Gastroesophageal sphincter (tissue), 4 donors: ENCODE results near the gene COL5A1. TPM values are rescaled to one million over a fixed set of nuclear protein-coding genes. Genes with fewer than 3 reads are reported as not detected.

Experiments
- ATAC-seq: fragments of 150-250 bp; one replicate; pipeline ENCODE4 v1.9.1; 2016; ENCODE audit warnings: mild to moderate bottlenecking, moderate library complexity
- H3K27ac ChIP-seq, 4 donors: fragments of 200-600 bp; sonication (generic) in 3 of 4; 1 replicate in 3 of 4; 2 replicates in 1 of 4; pipeline ENCODE4 v1.5.1; 2016 to 2019
- H3K27me3 ChIP-seq: fragments of 200-600 bp; sonication (generic); one replicate; pipeline ENCODE4 v1.5.1; 2019
- H3K36me3 ChIP-seq, 2 donors: fragments of 200-600 bp; sonication (generic); one replicate each; pipeline ENCODE4 v1.5.1; 2019; ENCODE audit warnings: control low read depth in 1 of 2
- H3K4me1 ChIP-seq, 3 donors: fragments of 200-600 bp; sonication (generic); 1 replicate in 2 of 3; 2 replicates in 1 of 3; pipeline ENCODE4 v1.5.1; 2016 to 2019; ENCODE audit warnings: control low read depth in 2 of 3
- H3K4me3 ChIP-seq, 2 donors: fragments of 200-600 bp; sonication (generic); one replicate each; pipeline ENCODE4 v1.5.1; 2019; ENCODE audit warnings: mild to moderate bottlenecking in 1 of 2, moderate library complexity in 1 of 2
- H3K9me3 ChIP-seq, 3 donors: fragments of 200-600 bp; sonication (generic); one replicate each; pipeline ENCODE4 v1.5.1; 2017 to 2019; ENCODE audit warnings: control low read depth in 2 of 3
- CTCF ChIP-seq, 4 experiments: fragments of 200-600 bp in 2 of 4; fragments of 450-650 bp in 2 of 4; sonication (generic) in 1 of 4; IDR thresholded peaks; one replicate each; pipeline ENCODE4 v1.5.1; 2017 to 2019; ENCODE audit warnings: antibody characterized with exemption in 4 of 4, mild to moderate bottlenecking in 2 of 4, moderate library complexity in 2 of 4
- EP300 ChIP-seq: sonication (generic); formaldehyde crosslinking; IDR thresholded peaks from one replicate; pipeline ENCODE4 v1.6.1; 2017; ENCODE audit warnings: antibody characterized with exemption, mild to moderate bottlenecking
- POLR2A ChIP-seq, 2 donors: fragments of 450-650 bp; IDR thresholded peaks; one replicate each; pipeline ENCODE4 v1.6.1; 2017; ENCODE audit warnings: antibody characterized with exemption in 2 of 2, mild to moderate bottlenecking in 2 of 2, moderate library complexity in 1 of 2
- POLR2AphosphoS5 ChIP-seq: sonication (generic); formaldehyde crosslinking; IDR thresholded peaks from one replicate; pipeline ENCODE4 v1.6.1; 2017; ENCODE audit warnings: antibody characterized with exemption
- WGBS, 2 donors: methylation state at CpG; one replicate each; pipeline ENCODE4 v1.1.5; 2018; ENCODE audit warnings: low coverage in 1 of 2; 5-methylcytosine and 5-hydroxymethylcytosine counted together
- total RNA-seq, 4 donors: library from RNA; depleted of rRNA; stranded (reverse); fragments of >200 nt; gene quantifications; one replicate each; pipeline ENCODE4 v1.1.0, GENCODE V29; 2016

COL5A1 gene
- total RNA-seq, 4 donors from 2014 or later = 48.5 to 86.4 (median 74.9) TPM

DNA sequence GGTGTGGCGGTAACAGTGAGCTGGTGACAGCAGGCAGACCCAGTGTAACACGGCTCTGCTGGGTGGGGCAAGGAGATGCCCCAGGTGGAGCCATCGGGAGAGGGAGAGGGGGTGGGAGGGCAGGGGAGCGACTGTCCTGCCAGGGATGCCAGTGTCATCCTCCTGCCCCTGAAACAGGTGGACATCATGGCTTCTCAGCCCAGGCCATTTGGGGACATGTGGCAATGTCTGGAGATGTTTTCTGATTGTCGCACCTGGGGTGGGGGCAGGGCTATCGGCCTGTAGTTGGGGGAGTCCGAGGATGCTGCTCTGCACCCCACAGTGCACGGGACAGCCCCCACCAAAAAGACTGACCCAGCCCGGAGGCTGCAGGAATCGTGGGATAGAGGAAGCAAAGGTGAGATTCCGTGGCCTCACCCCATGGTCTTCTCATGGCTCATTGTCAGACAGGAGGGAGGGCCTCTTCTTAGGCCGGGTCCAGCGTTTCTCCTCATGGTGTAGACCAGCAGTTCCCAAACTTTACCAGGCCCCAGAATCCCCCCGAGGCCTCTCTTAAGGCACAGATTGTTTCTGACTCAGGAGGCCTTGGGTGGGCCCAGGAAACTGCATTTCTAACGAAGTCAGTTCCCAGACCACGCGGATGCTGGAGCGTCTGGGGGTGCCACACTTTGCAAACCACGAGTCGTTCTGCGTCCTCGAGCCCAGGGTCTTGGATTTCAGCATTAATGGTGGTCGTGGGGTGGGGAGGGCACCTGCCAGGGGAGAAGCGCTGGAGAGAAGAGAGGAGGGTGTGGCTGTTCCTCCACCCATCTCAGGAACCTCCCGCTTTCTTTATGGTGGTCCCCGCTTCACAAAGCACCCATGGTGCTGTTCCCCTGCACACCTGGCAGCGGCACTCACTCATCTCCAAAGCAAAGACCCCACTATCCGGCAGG, 11.0 kb downstream of the COL5A1 start:
- ATAC-seq = no peak
- no peaks in the 10 kb centered on the region for H3K27me3 ChIP-seq
- WGBS, 2 donors = 60 to 84% methylated on average over 3 to 10 of the region's 28 CpGs
- H3K4me1 ChIP-seq = peaks cover 0 to 87% (median 32%) of the 10 kb centered on the region in 3 donors
- peaks cover 0 to 13% of the 10 kb centered on the region in 2 donors for H3K36me3 ChIP-seq
- H3K9me3 ChIP-seq = no peaks in the 10 kb centered on the region
- H3K4me3 ChIP-seq = no peak overlapping the region
- TF ChIP-seq POLR2A (IDR thresholded peaks at IDR 0.05) (no peak), EP300 (no peak), POLR2AphosphoS5 (no peak), CTCF (IDR thresholded peaks at IDR 0.05) (no peak)
- peak overlapping the region in 2 of 4 donors; percentile 45 to 46 for H3K27ac ChIP-seq

DNA sequence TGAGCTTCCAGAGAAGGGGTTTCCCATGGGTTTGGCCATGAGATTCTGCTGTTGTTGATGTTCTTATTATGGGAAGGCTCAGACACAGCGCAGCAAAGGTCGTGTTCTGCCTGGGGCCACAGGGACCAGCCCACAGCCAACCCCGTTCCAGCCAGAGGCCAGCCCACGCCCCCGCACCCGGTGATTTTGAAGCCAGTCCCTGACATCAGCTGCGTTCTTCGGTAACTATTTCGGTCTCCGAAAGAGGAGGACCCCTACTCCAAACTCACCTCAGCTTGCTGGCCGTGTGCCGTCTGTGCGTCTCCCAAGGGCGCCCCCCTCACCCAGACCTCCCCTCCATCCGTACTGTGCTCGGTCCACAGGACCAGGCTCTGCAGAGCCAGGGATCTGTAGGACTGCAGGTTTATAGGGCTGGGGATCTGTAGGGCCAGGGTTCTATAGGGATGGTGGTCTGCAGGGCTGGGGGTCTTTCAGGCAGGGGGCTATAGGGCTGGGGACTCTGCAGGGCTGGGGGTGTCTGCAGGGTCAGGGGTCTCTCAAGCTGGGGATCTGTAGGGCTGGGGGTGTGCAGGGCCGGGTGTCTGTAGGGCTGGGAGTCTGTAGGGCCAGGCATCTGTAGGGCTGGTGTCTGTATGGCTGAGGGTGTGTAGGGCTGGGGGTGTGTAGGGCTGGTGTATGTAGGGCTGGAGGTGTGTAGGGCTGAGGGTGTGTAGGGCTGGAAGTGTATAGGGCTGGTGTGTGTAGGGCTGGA, 11.8 kb downstream of the COL5A1 start:
- TF ChIP-seq EP300 (no peak), POLR2AphosphoS5 (no peak), POLR2A (IDR thresholded peaks at IDR 0.05) (no peak), CTCF (IDR thresholded peaks at IDR 0.05) (no peak)
- Histone ChIP-seq H3K27me3 (no peaks in the 10 kb centered on the region), H3K36me3 (peaks cover 0 to 12% of the 10 kb centered on the region in 2 donors), H3K27ac (peak overlapping the region in 2 of 4 donors; percentile 45 to 46), H3K9me3 (no peaks in the 10 kb centered on the region), H3K4me3 (no peak overlapping the region), H3K4me1 (peaks cover 1 to 87% (median 34%) of the 10 kb centered on the region in 3 donors)
- 67 to 79% methylated on average over 2 to 9 of the region's 17 CpGs for WGBS, 2 donors
- ATAC-seq = no peak

DNA sequence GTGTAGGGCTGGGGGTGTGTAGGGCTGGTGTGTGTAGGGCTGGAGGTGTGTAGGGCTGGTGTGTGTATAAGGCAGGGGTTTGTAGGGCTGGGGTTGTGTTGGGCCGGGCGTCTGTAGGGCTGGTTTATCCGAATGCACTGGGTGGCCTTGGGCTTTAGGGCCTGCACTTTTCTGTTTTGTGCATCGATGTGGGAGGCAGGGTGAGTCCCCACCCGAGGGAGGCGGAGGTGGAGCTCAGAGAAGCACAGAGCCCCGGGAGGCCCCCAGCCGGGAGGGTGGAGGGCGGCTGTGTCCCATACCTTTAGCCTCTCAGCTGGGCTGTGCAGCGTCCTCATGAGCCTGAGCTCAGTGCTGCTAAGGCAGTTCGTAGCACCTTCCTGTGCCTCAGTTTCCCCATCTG, 13.5 kb downstream of the COL5A1 start:
- H3K27me3 ChIP-seq = no peaks in the 10 kb centered on the region
- H3K4me3 ChIP-seq = no peak overlapping the region
- WGBS, 2 donors = no CpG with 5 or more reads among the region's 11 CpGs
- H3K36me3 ChIP-seq = peaks cover 0 to 7% of the 10 kb centered on the region in 2 donors
- peaks cover 9 to 91% (median 32%) of the 10 kb centered on the region in 3 donors for H3K4me1 ChIP-seq
- no peak overlapping the region for H3K27ac ChIP-seq
- ATAC-seq = no peak
- no peaks in the 10 kb centered on the region for H3K9me3 ChIP-seq
- TF ChIP-seq POLR2A (IDR thresholded peaks at IDR 0.05) = no peak
- TF ChIP-seq CTCF (IDR thresholded peaks at IDR 0.05) = no peak
- TF ChIP-seq POLR2AphosphoS5 = no peak
- no peak for TF ChIP-seq EP300

GRCh38 chr9:134655586-134656333, 14.2 kb downstream of the COL5A1 start:
- WGBS, 2 donors = no CpG with 5 or more reads among the region's 10 CpGs
- TF ChIP-seq EP300 (no peak), POLR2AphosphoS5 (no peak), CTCF (IDR thresholded peaks at IDR 0.05) (no peak), POLR2A (IDR thresholded peaks at IDR 0.05) (no peak)
- Histone ChIP-seq H3K27me3 (no peaks in the 10 kb centered on the region), H3K4me1 (peaks cover 10 to 91% (median 32%) of the 10 kb centered on the region in 3 donors), H3K36me3 (peaks cover 0 to 2% of the 10 kb centered on the region in 2 donors), H3K9me3 (no peaks in the 10 kb centered on the region), H3K4me3 (no peak overlapping the region), H3K27ac (no peak overlapping the region)
- ATAC-seq = no peak
